K562 (cell line): ENCODE results near the gene EPN2. TPM values are rescaled to one million over a fixed set of nuclear protein-coding genes. Genes with fewer than 3 reads are reported as not detected.
"Not testable (repeated sequence)": the region's sequence is repeated elsewhere in the genome, so short reads cannot be mapped to it uniquely, and the experiment has no call there.

Source experiments
- ATAC-seq: fragments of 200-7000 bp; cut with Tn5 transposase; 3 replicates; pipeline ENCODE4 v1.9.1; 2020; ENCODE audit warnings: moderate library complexity
- BruUV-seq: library from RNA; stranded (reverse); fragments of 400-500 nt; replicated peaks from 2 replicates; lab custom pipeline; 2021; lab: Mats Ljungman, UMichigan
- CTCF ChIA-PET: fragments of 300-600 bp; formaldehyde crosslinking; extraction: SDS; loops from one replicate; lab custom pipeline; 2021; ENCODE audit warnings: low intra/inter-chr PET ratio; lab: Yijun Ruan, JAX
- POLR2A ChIA-PET: fragments of 300-600, 350-650 bp; sonication (Branson Sonifier 250); formaldehyde crosslinking; extraction: SDS; loops from one replicate; lab custom pipeline; 2021; ENCODE audit warnings: antibody characterized with exemption, inconsistent platforms; lab: Yijun Ruan, JAX
- DNase-seq, 4 experiments: peaks; one replicate each; pipeline versions ENCODE4 v3.0.0 to v3.0.0-alpha.2; 2011 to 2018; ENCODE audit warnings: low spot score in 3 of 4, mixed read lengths in 3 of 4; ENCODE audit errors: extremely low read depth in 1 of 4
- FAIRE-seq: peaks from 2 replicates; lab custom pipeline; 2011; peaks lifted over from hg19 to GRCh38; lab: Jason Lieb, UNC
- H2AFZ ChIP-seq: 2 replicates; pipeline ENCODE4 v1.6.0; 2011; ENCODE audit warnings: low read depth, low read length, control low read depth, inconsistent platforms
- H3K27ac ChIP-seq: fragments of 200-600 bp; 3 replicates; pipeline ENCODE4 v1.8.0; 2011; ENCODE audit warnings: low read depth, mild to moderate bottlenecking, control low read depth, inconsistent platforms, low read length, moderate library complexity, mixed read lengths; ENCODE audit errors: extremely low read depth
- H3K27me3 ChIP-seq, 2 experiments: fragments of 300-600 bp in 1 of 2; 2 replicates in 1 of 2; 3 replicates in 1 of 2; pipeline versions ENCODE4 v1.6.0 to v1.8.0; 2011; ENCODE audit warnings: inconsistent platforms in 2 of 2, low read length in 2 of 2, mild to moderate bottlenecking in 1 of 2, mixed read lengths in 1 of 2, moderate library complexity in 1 of 2; ENCODE audit not compliant: control insufficient read depth in 2 of 2, insufficient read depth in 2 of 2
- H3K36me3 ChIP-seq: fragments of 300-600 bp; 3 replicates; pipeline ENCODE4 v1.8.0; 2011; ENCODE audit warnings: mild to moderate bottlenecking, low read length, inconsistent platforms; ENCODE audit not compliant: control insufficient read depth, insufficient read depth
- H3K4me1 ChIP-seq, 2 experiments: fragments of 200-600 bp in 1 of 2; replicated peaks in 1 of 2; 2 replicates in 1 of 2; 3 replicates in 1 of 2; pipeline versions ENCODE4 v1.5.1 to v1.8.0; 2011; ENCODE audit warnings: inconsistent platforms in 2 of 2, low read length in 2 of 2, mild to moderate bottlenecking in 1 of 2, mixed read lengths in 1 of 2, moderate library complexity in 1 of 2; ENCODE audit not compliant: control insufficient read depth in 2 of 2, insufficient read depth in 2 of 2
- H3K4me2 ChIP-seq: 2 replicates; pipeline ENCODE4 v1.6.1; 2011; ENCODE audit warnings: low read length, control low read depth, inconsistent platforms, mixed read lengths; ENCODE audit not compliant: insufficient read depth
- H3K4me3 ChIP-seq: fragments of 200-600 bp; sonication (generic), shearing (Covaris generic); 2 replicates; pipeline ENCODE4 v1.5.1; 2016; ENCODE audit warnings: control low read depth, inconsistent platforms
- H3K79me2 ChIP-seq: fragments of 200-600 bp; 3 replicates; pipeline ENCODE4 v1.8.0; 2011; ENCODE audit warnings: low read length, inconsistent platforms; ENCODE audit not compliant: control insufficient read depth, insufficient read depth
- H3K9ac ChIP-seq, 2 experiments: 2 replicates each; pipeline versions ENCODE4 v1.6.0 to v1.6.1; 2011; ENCODE audit warnings: low read depth in 2 of 2, low read length in 2 of 2, control low read depth in 1 of 2, inconsistent platforms in 1 of 2, mild to moderate bottlenecking in 1 of 2, mixed read lengths in 1 of 2; ENCODE audit not compliant: insufficient read depth in 1 of 2
- H3K9me1 ChIP-seq: one replicate; pipeline ENCODE4 v1.6.0; 2011; ENCODE audit warnings: inconsistent platforms, mild to moderate bottlenecking, low read length, moderate library complexity; ENCODE audit not compliant: control insufficient read depth, insufficient read depth
- H3K9me3 ChIP-seq: replicated peaks from 2 replicates; pipeline ENCODE4 v1.5.1; 2011; ENCODE audit warnings: low read depth, low read length, inconsistent platforms; ENCODE audit not compliant: control insufficient read depth, insufficient read depth
- H4K20me1 ChIP-seq: replicated peaks from 2 replicates; pipeline ENCODE4 v1.6.1; 2011; ENCODE audit warnings: low read length, inconsistent platforms, mixed read lengths; ENCODE audit not compliant: control insufficient read depth, insufficient read depth
- WGBS: fragments of 100-300 bp; shearing (Covaris generic); methylation state at CpG from one replicate; pipeline ENCODE4 v1.1.6; 2016; ENCODE audit warnings: low coverage, mixed read lengths; ENCODE audit not compliant: insufficient coverage; ENCODE audit errors: missing lambda C conversion rate; 5-methylcytosine and 5-hydroxymethylcytosine counted together
- in situ Hi-C: fragments of 300-500 bp; cut with MboI; formaldehyde crosslinking; loops from 4 replicates; pipeline ENCODE4 v1.15.0; 2018; ENCODE audit warnings: inconsistent platforms, mixed read lengths
- intact Hi-C: fragments of 100-400 bp; cut with micrococcal nuclease; formaldehyde crosslinking; loops from 2 replicates; pipeline ENCODE4 v1.14.2; 2022
- polyA plus RNA-seq, 8 experiments: library from polyadenylated mRNA; depleted of rRNA in 4 of 8; stranded (reverse) in 5 of 8; unstranded in 3 of 8; fragments of >200 nt; fragmentation: Nextera tagmentation in 2 of 8; fragmentation: Illumina TruSeq in 1 of 8; extraction: Ambion mirVana in 2 of 8; extraction: Trizol in 1 of 8; gene quantifications; 2 replicates each; pipeline versions ENCODE4 v1.2.1 to v1.2.3, GENCODE V29; 2011 to 2014; ENCODE audit warnings: inconsistent platforms in 1 of 8, missing spikeins in 1 of 8
- total RNA-seq, 7 experiments: library from RNA; depleted of rRNA in 6 of 7; stranded (reverse); fragments of >200 nt in 6 of 7; fragmentation: Illumina TruSeq in 2 of 7; extraction: Trizol in 2 of 7; gene quantifications; 2 replicates each; pipeline versions ENCODE4 v1.2.1 to v1.2.3, GENCODE V29; 2011 to 2021; ENCODE audit warnings: low replicate concordance in 1 of 7

The EPN2 gene
- total and polyA plus RNA-seq, 9 of the 15 experiments (the other 6 are each of a cell fraction or from before 2014, with no cell fraction given) = 1.0 to 12.9 (median 8.9) TPM

DNA sequence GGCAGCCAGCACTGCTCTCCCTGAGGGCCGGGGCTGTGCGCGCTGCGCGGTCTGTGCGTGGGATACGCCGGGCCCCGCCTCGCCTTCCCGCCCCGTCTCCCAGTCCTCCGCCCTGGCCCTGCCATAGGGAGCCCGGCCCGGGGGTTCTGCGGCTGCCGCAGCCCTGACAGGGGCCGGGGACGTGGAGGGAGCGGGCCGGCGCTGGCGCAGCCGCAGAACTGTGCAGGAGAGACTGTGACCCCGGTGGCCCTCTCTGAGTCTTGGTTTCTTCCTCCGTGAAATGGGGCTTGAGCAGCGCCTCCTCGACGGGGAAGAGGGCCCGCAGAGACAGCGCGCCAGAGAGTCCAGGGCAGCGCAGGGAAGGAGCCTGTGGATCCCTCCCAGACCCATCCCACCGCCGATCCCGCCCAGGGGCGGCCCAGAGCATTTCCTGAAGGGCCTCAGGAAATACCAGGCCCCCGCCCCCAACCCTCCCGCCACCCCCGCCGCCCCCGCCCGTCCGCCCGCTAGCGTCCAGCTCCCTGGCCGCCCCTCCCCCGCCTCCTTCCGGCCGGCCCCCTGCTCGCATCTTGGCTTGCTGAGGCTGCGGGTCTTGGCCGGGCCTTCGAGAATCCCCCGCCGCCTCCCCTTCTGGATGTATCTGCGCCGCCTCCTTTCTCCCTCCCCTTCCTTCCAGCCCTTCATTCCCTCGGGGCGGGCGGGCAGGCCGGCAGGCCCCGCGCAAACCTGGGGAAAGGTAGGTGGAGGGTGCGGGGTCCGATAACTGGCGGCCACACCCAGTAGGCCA is 21.9 kb upstream of the EPN2 start:
- H3K4me2 ChIP-seq, H3K79me2 ChIP-seq, H3K36me3 ChIP-seq, H4K20me1 ChIP-seq, FAIRE-seq, H3K4me1 ChIP-seq, intact Hi-C loops, H3K4me3 ChIP-seq, H3K27ac ChIP-seq, H3K9me1 ChIP-seq, H3K27me3 ChIP-seq, DNase-seq, H3K9ac ChIP-seq, CTCF ChIA-PET, in situ Hi-C loops, H3K9me3 ChIP-seq, BruUV-seq, H2AFZ ChIP-seq, POLR2A ChIA-PET: not testable (repeated sequence)
- WGBS = no CpG with 5 or more reads among the region's 67 CpGs
- peak; percentile 87 for ATAC-seq

GRCh38 chr17:19216148-19216926 is 20.8 kb upstream of the EPN2 start:
- BruUV-seq, in situ Hi-C loops, POLR2A ChIA-PET, H3K27me3 ChIP-seq, H3K4me2 ChIP-seq, CTCF ChIA-PET, ATAC-seq, H2AFZ ChIP-seq, H4K20me1 ChIP-seq, FAIRE-seq, H3K4me3 ChIP-seq, H3K9me3 ChIP-seq, H3K79me2 ChIP-seq, intact Hi-C loops, H3K9me1 ChIP-seq, DNase-seq, H3K27ac ChIP-seq, H3K9ac ChIP-seq, H3K4me1 ChIP-seq, H3K36me3 ChIP-seq: not testable (repeated sequence)
- WGBS = no CpG with 5 or more reads among the region's 13 CpGs

DNA sequence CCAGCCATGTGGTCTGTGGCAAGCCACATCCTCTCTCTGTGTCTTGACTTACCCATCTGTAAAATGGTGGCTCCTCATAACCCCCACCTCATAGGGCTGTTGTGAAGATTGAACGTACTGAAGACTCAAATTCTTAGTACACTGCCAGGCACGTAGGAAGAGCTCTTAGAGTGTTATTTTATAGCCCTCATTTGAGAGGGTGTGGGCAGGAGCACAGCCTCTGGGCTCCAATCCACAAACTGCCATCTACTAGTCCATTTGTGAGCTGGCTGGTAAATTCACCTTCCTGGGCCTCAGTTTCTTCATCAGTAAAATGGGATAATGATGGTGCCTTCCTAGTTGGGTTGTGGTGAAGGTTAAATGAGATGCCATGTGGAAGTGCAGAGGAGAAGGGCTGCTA is 18.3 kb upstream of the EPN2 start:
- H2AFZ ChIP-seq, in situ Hi-C loops, CTCF ChIA-PET, FAIRE-seq, H3K79me2 ChIP-seq, BruUV-seq, H3K9me3 ChIP-seq, H3K9ac ChIP-seq, H3K27me3 ChIP-seq, H3K27ac ChIP-seq, H3K4me1 ChIP-seq, H4K20me1 ChIP-seq, intact Hi-C loops, H3K9me1 ChIP-seq, ATAC-seq, H3K4me3 ChIP-seq, POLR2A ChIA-PET, DNase-seq, H3K4me2 ChIP-seq, H3K36me3 ChIP-seq: not testable (repeated sequence)
- WGBS = no CpG with 5 or more reads among the region's 2 CpGs
